Spleen (tissue), 11 donors: ENCODE data around the gene IL25. TPM values are rescaled to one million over a fixed set of nuclear protein-coding genes. Genes with fewer than 3 reads are reported as not detected.
A peak's percentile ranks its signal among the peaks of the same experiment; 100 is the strongest.

Experiments
- DNase-seq: peaks from one replicate; pipeline ENCODE4 v3.0.0-alpha.2; 2020
- H3K27ac ChIP-seq, 8 donors: fragments of 200-600 bp; sonication (generic) in 7 of 8; 1 replicate in 4 of 8; 2 replicates in 4 of 8; pipeline versions ENCODE4 v1.5.0 to v1.8.0; 2016 to 2021; ENCODE audit warnings: inconsistent platforms in 4 of 8, mild to moderate bottlenecking in 4 of 8, moderate library complexity in 1 of 8
- H3K27me3 ChIP-seq, 7 donors: fragments of 200-600 bp; sonication (generic) in 6 of 7; replicated peaks in 1 of 7; 1 replicate in 4 of 7; 2 replicates in 3 of 7; pipeline versions ENCODE4 v1.5.0 to v1.8.0; 2016 to 2021; ENCODE audit warnings: inconsistent platforms in 3 of 7, mild to moderate bottlenecking in 1 of 7
- H3K36me3 ChIP-seq, 6 donors: fragments of 200-600 bp; sonication (generic) in 5 of 6; 1 replicate in 4 of 6; 2 replicates in 2 of 6; pipeline versions ENCODE4 v1.5.0 to v1.8.0; 2016 to 2021; ENCODE audit warnings: inconsistent platforms in 2 of 6
- H3K4me1 ChIP-seq, 6 donors: fragments of 200-600 bp; sonication (generic) in 5 of 6; 1 replicate in 3 of 6; 2 replicates in 3 of 6; pipeline versions ENCODE4 v1.5.0 to v1.8.0; 2016 to 2021; ENCODE audit warnings: inconsistent platforms in 3 of 6
- H3K4me3 ChIP-seq, 8 donors: fragments of 200-600 bp; sonication (generic) in 7 of 8; 1 replicate in 4 of 8; 2 replicates in 4 of 8; pipeline versions ENCODE4 v1.5.0 to v1.8.0; 2016 to 2021; ENCODE audit warnings: inconsistent platforms in 4 of 8, mild to moderate bottlenecking in 4 of 8, moderate library complexity in 2 of 8
- H3K9me3 ChIP-seq, 8 donors: fragments of 200-600 bp; sonication (generic) in 7 of 8; 1 replicate in 4 of 8; 2 replicates in 4 of 8; pipeline versions ENCODE4 v1.5.0 to v1.8.0; 2016 to 2021; ENCODE audit warnings: inconsistent platforms in 4 of 8
- POLR2A ChIP-seq, 3 donors: fragments of 450-650 bp; IDR thresholded peaks; one replicate each; pipeline ENCODE4 v1.5.1; 2017; ENCODE audit warnings: antibody characterized with exemption in 3 of 3, mild to moderate bottlenecking in 1 of 3
- POLR2AphosphoS5 ChIP-seq, 3 donors: sonication (generic); formaldehyde crosslinking; IDR thresholded peaks; one replicate each; pipeline ENCODE4 v1.5.1; 2017; ENCODE audit warnings: antibody characterized with exemption in 3 of 3
- WGBS, 5 donors: extraction: QIAGEN DNeasy Blood & Tissue Kit in 3 of 5; methylation state at CpG; one replicate each; pipeline versions ENCODE4 v1.1.5 to v1.1.7; 2013 to 2018; 5-methylcytosine and 5-hydroxymethylcytosine counted together
- intact Hi-C: fragments of 100-400 bp; cut with DNase I; formaldehyde crosslinking; loops from one replicate; pipeline ENCODE4 v1.15.0; 2023; ENCODE audit warnings: low total_unique reads
- polyA plus RNA-seq, 3 donors: library from polyadenylated mRNA; stranded (reverse); fragments of 200-250 nt; gene quantifications; one replicate each; pipeline ENCODE4 v1.2.1, GENCODE V29; 2013
- total RNA-seq, 7 donors: library from RNA; depleted of rRNA in 3 of 7; stranded (reverse); fragments of >200 nt in 3 of 7; fragmentation: NEBNext Ultra II Directional in 4 of 7; extraction: Animal tissue kit (Norgen Biotek cat#: 25700) in 4 of 7; gene quantifications; one replicate each; pipeline versions ENCODE4 v1.1.0 to v1.2.1, GENCODE V29; 2016 to 2021
- TF ChIP-seq, protein P1 (sequence below), 11 experiments: fragments of 200-600 bp in 7 of 11; fragments of 450-650 bp in 4 of 11; sonication (generic) in 4 of 11; IDR thresholded peaks in 8 of 11; conservative IDR thresholded peaks in 3 of 11; 1 replicate in 7 of 11; 2 replicates in 4 of 11; pipeline versions ENCODE4 v1.4.0 to v1.8.0; 2016 to 2021; ENCODE audit warnings: antibody characterized with exemption in 11 of 11, inconsistent platforms in 4 of 11, mild to moderate bottlenecking in 1 of 11
- donor health status: healthy with polysubstance abuse.
- donor health status: DM: no; HTN: no; CAD: no; lungs with moderate emphysema.
- donor health status: DM: no; HTN: no; CAD: no.
- donor health status: Bipolar disorder and iron deficiency.
- donor health status: healthy.
- donor health status: DM: no; HTN: no; CAD: no.
- donor health status: DM: yes; HTN: yes; CAD: no.

IL25 gene
- total and polyA plus RNA-seq, 10 donors, result not detected

GRCh38 chr14:23354990-23355389 lies 17.6 kb upstream of the IL25 start:
- Histone ChIP-seq H3K4me3 (no peak overlapping the region), H3K4me1 (peaks cover 0 to 19% (median 16%) of the 10 kb centered on the region in 6 donors), H3K9me3 (no peaks in the 10 kb centered on the region), H3K27ac (no peak overlapping the region), H3K27me3 (peaks cover 0 to 90% (median 24%) of the 10 kb centered on the region in 7 donors), H3K36me3 (peaks cover 0 to 12% (median 0%) of the 10 kb centered on the region in 6 donors)
- WGBS, 5 donors, result 75 to 88% (median 84%) methylated on average over 6 of the region's 6 CpGs
- intact Hi-C loops, result no loop called here
- TF ChIP-seq POLR2A (IDR thresholded peaks at IDR 0.05) (no peak), POLR2AphosphoS5 (IDR thresholded peaks at IDR 0.05) (no peak)
- TF ChIP-seq, protein P1, sequence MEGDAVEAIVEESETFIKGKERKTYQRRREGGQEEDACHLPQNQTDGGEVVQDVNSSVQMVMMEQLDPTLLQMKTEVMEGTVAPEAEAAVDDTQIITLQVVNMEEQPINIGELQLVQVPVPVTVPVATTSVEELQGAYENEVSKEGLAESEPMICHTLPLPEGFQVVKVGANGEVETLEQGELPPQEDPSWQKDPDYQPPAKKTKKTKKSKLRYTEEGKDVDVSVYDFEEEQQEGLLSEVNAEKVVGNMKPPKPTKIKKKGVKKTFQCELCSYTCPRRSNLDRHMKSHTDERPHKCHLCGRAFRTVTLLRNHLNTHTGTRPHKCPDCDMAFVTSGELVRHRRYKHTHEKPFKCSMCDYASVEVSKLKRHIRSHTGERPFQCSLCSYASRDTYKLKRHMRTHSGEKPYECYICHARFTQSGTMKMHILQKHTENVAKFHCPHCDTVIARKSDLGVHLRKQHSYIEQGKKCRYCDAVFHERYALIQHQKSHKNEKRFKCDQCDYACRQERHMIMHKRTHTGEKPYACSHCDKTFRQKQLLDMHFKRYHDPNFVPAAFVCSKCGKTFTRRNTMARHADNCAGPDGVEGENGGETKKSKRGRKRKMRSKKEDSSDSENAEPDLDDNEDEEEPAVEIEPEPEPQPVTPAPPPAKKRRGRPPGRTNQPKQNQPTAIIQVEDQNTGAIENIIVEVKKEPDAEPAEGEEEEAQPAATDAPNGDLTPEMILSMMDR (IDR thresholded peaks at IDR 0.05 in 8 of 11, conservative IDR thresholded peaks at IDR 0.05 in 3 of 11), result no peak
- no peak for DNase-seq

GRCh38 chr14:23355871-23356435 lies 16.7 kb upstream of the IL25 start:
- peaks cover 0 to 81% (median 24%) of the 10 kb centered on the region in 7 donors for H3K27me3 ChIP-seq
- WGBS, 5 donors, result 89 to 93% (median 91%) methylated on average over 6 of the region's 6 CpGs
- H3K4me3 ChIP-seq, result no peak overlapping the region
- H3K9me3 ChIP-seq, result no peaks in the 10 kb centered on the region
- DNase-seq, result peak; percentile 33
- intact Hi-C loops, result no loop called here
- peaks cover 0 to 19% (median 16%) of the 10 kb centered on the region in 6 donors for H3K4me1 ChIP-seq
- TF ChIP-seq, protein P1 (IDR thresholded peaks at IDR 0.05 in 8 of 11, conservative IDR thresholded peaks at IDR 0.05 in 3 of 11), result no peak
- TF ChIP-seq POLR2A (IDR thresholded peaks at IDR 0.05) (no peak), POLR2AphosphoS5 (IDR thresholded peaks at IDR 0.05) (no peak)
- H3K27ac ChIP-seq, result no peak overlapping the region
- peaks cover 0 to 12% (median 0%) of the 10 kb centered on the region in 6 donors for H3K36me3 ChIP-seq

DNA sequence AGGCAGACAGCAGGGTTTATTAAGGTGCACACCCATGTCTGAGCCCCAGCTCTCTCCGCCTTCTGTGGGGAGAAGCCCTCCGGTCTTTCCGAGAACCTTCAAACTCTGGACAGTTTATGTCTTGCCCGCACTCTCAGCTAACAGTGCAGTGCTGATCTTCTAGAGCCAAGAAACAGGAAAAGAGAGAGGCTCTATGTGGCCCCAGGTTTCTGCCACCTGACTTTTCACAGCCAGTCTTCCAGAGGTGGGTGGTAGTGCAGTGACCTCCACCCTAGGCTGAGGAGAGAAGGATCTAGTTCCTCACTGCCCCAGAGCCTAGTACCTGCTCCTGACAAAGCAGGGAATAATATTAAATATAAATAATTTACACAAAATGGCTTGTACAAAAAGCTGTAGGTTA lies 15.9 kb upstream of the IL25 start:
- 93 to 96% (median 95%) methylated on average over 4 of the region's 4 CpGs for WGBS, 5 donors
- no peak for DNase-seq
- peaks cover 0 to 17% (median 14%) of the 10 kb centered on the region in 6 donors for H3K4me1 ChIP-seq
- TF ChIP-seq POLR2AphosphoS5 (IDR thresholded peaks at IDR 0.05), result no peak
- TF ChIP-seq POLR2A (IDR thresholded peaks at IDR 0.05), result no peak
- TF ChIP-seq, protein P1 (IDR thresholded peaks at IDR 0.05 in 8 of 11, conservative IDR thresholded peaks at IDR 0.05 in 3 of 11), result no peak
- peaks cover 0 to 74% (median 18%) of the 10 kb centered on the region in 7 donors for H3K27me3 ChIP-seq
- H3K9me3 ChIP-seq, result no peaks in the 10 kb centered on the region
- no peak overlapping the region for H3K4me3 ChIP-seq
- intact Hi-C loops, result no loop called here
- H3K36me3 ChIP-seq, result peaks cover 0 to 12% (median 0%) of the 10 kb centered on the region in 6 donors
- H3K27ac ChIP-seq, result no peak overlapping the region

DNA sequence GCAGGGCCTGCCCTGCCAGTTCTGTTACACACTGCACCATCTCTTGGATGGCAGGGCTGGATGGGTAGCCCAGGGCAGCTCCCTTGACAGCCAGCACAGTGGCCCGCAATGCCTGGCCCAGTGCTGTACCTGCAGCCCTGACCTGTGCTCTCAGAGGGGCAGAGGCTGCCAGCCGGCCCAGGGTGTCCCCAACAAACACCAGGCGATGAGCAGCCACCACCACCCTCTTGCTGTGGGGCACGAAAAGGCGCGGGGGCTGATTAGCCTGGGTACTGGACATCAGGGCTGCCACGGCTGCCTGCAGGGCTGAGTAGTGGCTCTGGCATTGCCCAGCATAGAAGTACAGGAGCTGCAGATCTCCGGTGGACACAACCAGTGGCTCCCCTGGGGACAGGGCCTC lies 15.3 kb upstream of the IL25 start:
- Histone ChIP-seq H3K9me3 (no peaks in the 10 kb centered on the region), H3K36me3 (peaks cover 0 to 12% (median 0%) of the 10 kb centered on the region in 6 donors), H3K27me3 (peaks cover 0 to 68% (median 12%) of the 10 kb centered on the region in 7 donors), H3K4me1 (peaks cover 0 to 11% (median 8%) of the 10 kb centered on the region in 6 donors), H3K27ac (no peak overlapping the region), H3K4me3 (no peak overlapping the region)
- 84 to 90% (median 87%) methylated on average over 8 of the region's 8 CpGs for WGBS, 5 donors
- intact Hi-C loops, result no loop called here
- DNase-seq, result peak; percentile 59
- TF ChIP-seq, protein P1 (IDR thresholded peaks at IDR 0.05 in 8 of 11, conservative IDR thresholded peaks at IDR 0.05 in 3 of 11), result no peak
- TF ChIP-seq POLR2A (IDR thresholded peaks at IDR 0.05) (no peak), POLR2AphosphoS5 (IDR thresholded peaks at IDR 0.05) (no peak)
